ENCODE results near the gene SLC27A4.

- no peak for TF ChIP-seq CTCF (IDR thresholded peaks at IDR 0.05)
- no peak for TF ChIP-seq POLR2A (IDR thresholded peaks at IDR 0.05)
Observed at GRCh38 chr9:128409450-128409849, 69.1 kb downstream of the SLC27A4 start.
